ENCODE data around the gene VEZF1. TPM values are rescaled to one million over a fixed set of nuclear protein-coding genes. Genes with fewer than 3 reads are reported as not detected.

Gene VEZF1
- total and polyA plus RNA-seq, 2 of the 4 experiments (the other 2 are of a cell fraction): 21.1 to 42.1 TPM

- H2BK5ac ChIP-seq (ENCODE audit: low read depth, low read length, poor library complexity, severe bottlenecking): no peak overlapping the region
- H4K8ac ChIP-seq (ENCODE audit: low read depth in 2 of 2, low read length in 2 of 2): no peak overlapping the region
- dilution Hi-C loops (cut with HindIII; ENCODE audit: low sequenced_read_pairs, unreplicated experiment): no loop called here
- peaks cover 16% of the 10 kb centered on the region for H3K4me1 ChIP-seq (ENCODE audit: control insufficient read depth, insufficient read depth, low read length)
- DNase-seq: no peak
- H2BK15ac ChIP-seq (ENCODE audit: low read depth, low read length): no peak overlapping the region
- in situ Hi-C loops (cut with MboI; ENCODE audit: low sequenced_read_pairs): no loop called here
- H2AK5ac ChIP-seq (ENCODE audit: low read depth, low read length): no peak overlapping the region
- H3K4me2 ChIP-seq (ENCODE audit: low read depth, low read length): no peak overlapping the region
- no peak overlapping the region for H3K18ac ChIP-seq (ENCODE audit: low read depth, low read length)
- no peaks in the 10 kb centered on the region for H3K27me3 ChIP-seq (ENCODE audit: control insufficient read depth, insufficient read depth, low read length)
- H4K5ac ChIP-seq (ENCODE audit: low read depth, low read length): no peak overlapping the region
- H3K79me1 ChIP-seq (ENCODE audit: low read depth in 1 of 2, low read length in 2 of 2): peaks cover 51 to 82% of the 10 kb centered on the region in 2 experiments
- intact Hi-C loops (cut with micrococcal nuclease): no loop called here
- H3K36me3 ChIP-seq (ENCODE audit: control insufficient read depth, insufficient read depth, low read length): peaks cover 4% of the 10 kb centered on the region; the same call in 1 of the 2 replicates
- POLR2A ChIA-PET (ENCODE audit: unreplicated experiment): interaction anchor here (1.6 kb wide), 1 partner anchor 10 kb away, joined by 4 read pairs; no protein-coding TSS in a partner anchor
- CTCF ChIA-PET: no interaction called here
- no CpG with 5 or more reads among the region's 9 CpGs for WGBS, 2 experiments (ENCODE audit: extremely low coverage in 2 of 2, insufficient read length in 1 of 2)
- no peak overlapping the region for H3K4ac ChIP-seq (ENCODE audit: low read depth, low read length)
- no peak overlapping the region for H4K91ac ChIP-seq (ENCODE audit: insufficient read depth, low read depth, low read length)
- H3K4me3 ChIP-seq (ENCODE audit: insufficient read depth, low read depth, low read length): no peak overlapping the region
- no peak overlapping the region for H2BK20ac ChIP-seq (ENCODE audit: low read depth, low read length)
- H3K14ac ChIP-seq (replicated peaks; ENCODE audit: low read depth, low read length): no peak overlapping the region
- no peaks in the 10 kb centered on the region for H3K9me3 ChIP-seq (ENCODE audit: control insufficient read depth, insufficient read depth, low read length)
- TF ChIP-seq MAFK (IDR thresholded peaks at IDR 0.05; ENCODE audit: low read depth, low read length) (no peak), MXI1 (IDR thresholded peaks at IDR 0.05; ENCODE audit: borderline replicate concordance, low read depth, low read length) (no peak), RAD21 (IDR thresholded peaks at IDR 0.05; ENCODE audit: low read length) (no peak), ELK1 (IDR thresholded peaks at IDR 0.05; ENCODE audit: borderline replicate concordance, low read depth, low read length) (no peak), FOS (IDR thresholded peaks at IDR 0.05; ENCODE audit: low read depth, low read length) (no peak), CTCF (conservative IDR thresholded peaks at IDR 0.05; ENCODE audit: low read depth, low read length) (no peak), CHD1 (IDR thresholded peaks at IDR 0.05; ENCODE audit: low read depth, low read length) (no peak)
- H3K27ac ChIP-seq (ENCODE audit: insufficient read depth, low read length): no peak overlapping the region
- H2BK120ac ChIP-seq (ENCODE audit: low read depth, low read length): no peak overlapping the region
- peaks cover 22% of the 10 kb centered on the region for H3K9me1 ChIP-seq (ENCODE audit: insufficient read depth, low read length)
- peaks cover 17% of the 10 kb centered on the region for H4K20me1 ChIP-seq (ENCODE audit: insufficient read depth, low read length)
- no peak overlapping the region for H3K9ac ChIP-seq (ENCODE audit: low read depth, low read length)
- H3K56ac ChIP-seq (ENCODE audit: extremely low read depth, insufficient read depth, low read length): no peak overlapping the region
- no peak overlapping the region for H2AFZ ChIP-seq (replicated peaks; ENCODE audit: low read length, poor library complexity)
- H2AK9ac ChIP-seq (replicated peaks; ENCODE audit: low read depth, low read length, poor library complexity): no peak overlapping the region
- no peak overlapping the region for H3K23ac ChIP-seq (ENCODE audit: low read depth, low read length)
- ATAC-seq (ENCODE audit: low read depth): no peak
- BruUV-seq (replicated peaks): no TSS peak
These were observed 62.6 kb downstream of the VEZF1 start for GRCh38 chr17:57925361-57925990.
